GM18870 (cell line): ENCODE results near the gene LRRC37A2.
A peak's percentile ranks its signal among the peaks of the same experiment; 100 is the strongest.
"Not testable (repeated sequence)": the region's sequence is repeated elsewhere in the genome, so short reads cannot be mapped to it uniquely, and the experiment has no call there.

Source experiments
- ATAC-seq: cut with Tn5 transposase; IDR thresholded peaks from one replicate; pipeline ENCODE4 v1.9.1; 2021; ENCODE audit warnings: moderate library complexity; ENCODE audit not compliant: unreplicated experiment

Gene LRRC37A2

GRCh38 chr17:46591332-46591731, 79.1 kb downstream of the LRRC37A2 start:
- ATAC-seq: not testable (repeated sequence)

- ATAC-seq: not testable (repeated sequence)
Measured at GRCh38 chr17:46598344-46598931, 86.2 kb downstream of the LRRC37A2 start.

DNA sequence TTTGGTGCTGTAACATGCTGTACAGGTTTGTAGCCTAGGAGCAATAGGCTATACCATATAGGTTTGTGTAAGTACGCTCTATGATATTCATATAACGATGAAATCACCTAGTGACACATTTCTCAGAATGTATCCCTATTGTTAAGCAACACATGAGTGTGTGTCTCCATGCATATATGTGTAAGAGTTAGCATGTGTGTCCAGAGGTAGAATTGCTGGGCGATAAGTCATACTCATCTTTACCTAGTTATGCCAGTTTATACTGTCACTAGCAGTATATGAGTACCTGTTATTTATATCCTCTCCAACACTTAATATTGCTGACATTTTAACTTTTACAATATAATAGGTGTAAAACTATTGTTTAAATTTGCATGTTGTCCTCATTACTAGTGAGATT, 88.5 kb downstream of the LRRC37A2 start:
- ATAC-seq: not testable (repeated sequence)

GRCh38 chr17:46603125-46603524, 90.9 kb downstream of the LRRC37A2 start:
- ATAC-seq: peak; percentile 78
